ENCODE measurements around the gene TRIO.

Gene TRIO

DNA sequence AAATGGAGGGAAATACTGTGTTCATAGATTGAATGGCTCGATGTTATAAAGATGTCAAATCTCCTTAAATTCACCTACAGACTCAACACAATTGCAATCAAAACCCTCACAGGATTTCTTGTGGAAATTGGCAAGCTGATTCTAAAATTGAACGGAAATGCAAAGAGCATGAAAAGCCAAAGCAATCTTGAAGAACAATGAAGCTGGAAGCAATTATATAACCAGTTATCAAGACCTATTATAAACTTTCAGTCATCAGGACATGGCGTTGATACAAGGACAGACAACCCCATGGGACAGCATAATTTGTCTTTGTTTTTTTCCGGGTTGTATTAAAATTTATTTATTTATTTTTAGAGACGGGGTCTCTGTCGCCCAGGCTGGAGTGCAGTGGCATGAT, 385.0 kb downstream of the TRIO start:
- TF ChIP-seq SIN3A (IDR thresholded peaks at IDR 0.05; ENCODE audit: borderline replicate concordance, insufficient read depth, low read length) = no peak
- TF ChIP-seq FOXP2 (optimal IDR thresholded peaks at IDR 0.05; ENCODE audit: borderline replicate concordance, extremely low read depth, extremely low read length, insufficient read depth) = no peak

DNA sequence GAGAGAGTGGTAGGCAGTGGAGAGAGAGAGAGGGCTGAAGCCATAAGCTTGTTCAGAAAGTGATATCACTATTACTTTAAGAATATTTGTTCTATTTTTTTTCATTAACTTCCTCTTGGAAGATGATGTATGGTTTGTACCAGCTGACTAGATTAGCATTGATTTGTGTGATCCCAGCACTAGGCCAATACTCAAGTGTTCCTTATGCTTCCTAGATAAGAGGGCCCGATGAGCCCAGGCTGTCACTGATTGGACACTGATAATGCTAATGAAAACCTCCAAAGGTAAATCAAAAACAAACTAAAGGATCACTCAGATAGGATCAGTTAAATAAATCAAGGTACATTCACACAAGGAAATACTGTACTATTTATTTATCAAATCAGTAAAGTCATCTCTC, 385.8 kb downstream of the TRIO start:
- TF ChIP-seq POLR2AphosphoS5 (IDR thresholded peaks at IDR 0.05; ENCODE audit: low read depth, low read length) = no peak
- TF ChIP-seq, protein P1, sequence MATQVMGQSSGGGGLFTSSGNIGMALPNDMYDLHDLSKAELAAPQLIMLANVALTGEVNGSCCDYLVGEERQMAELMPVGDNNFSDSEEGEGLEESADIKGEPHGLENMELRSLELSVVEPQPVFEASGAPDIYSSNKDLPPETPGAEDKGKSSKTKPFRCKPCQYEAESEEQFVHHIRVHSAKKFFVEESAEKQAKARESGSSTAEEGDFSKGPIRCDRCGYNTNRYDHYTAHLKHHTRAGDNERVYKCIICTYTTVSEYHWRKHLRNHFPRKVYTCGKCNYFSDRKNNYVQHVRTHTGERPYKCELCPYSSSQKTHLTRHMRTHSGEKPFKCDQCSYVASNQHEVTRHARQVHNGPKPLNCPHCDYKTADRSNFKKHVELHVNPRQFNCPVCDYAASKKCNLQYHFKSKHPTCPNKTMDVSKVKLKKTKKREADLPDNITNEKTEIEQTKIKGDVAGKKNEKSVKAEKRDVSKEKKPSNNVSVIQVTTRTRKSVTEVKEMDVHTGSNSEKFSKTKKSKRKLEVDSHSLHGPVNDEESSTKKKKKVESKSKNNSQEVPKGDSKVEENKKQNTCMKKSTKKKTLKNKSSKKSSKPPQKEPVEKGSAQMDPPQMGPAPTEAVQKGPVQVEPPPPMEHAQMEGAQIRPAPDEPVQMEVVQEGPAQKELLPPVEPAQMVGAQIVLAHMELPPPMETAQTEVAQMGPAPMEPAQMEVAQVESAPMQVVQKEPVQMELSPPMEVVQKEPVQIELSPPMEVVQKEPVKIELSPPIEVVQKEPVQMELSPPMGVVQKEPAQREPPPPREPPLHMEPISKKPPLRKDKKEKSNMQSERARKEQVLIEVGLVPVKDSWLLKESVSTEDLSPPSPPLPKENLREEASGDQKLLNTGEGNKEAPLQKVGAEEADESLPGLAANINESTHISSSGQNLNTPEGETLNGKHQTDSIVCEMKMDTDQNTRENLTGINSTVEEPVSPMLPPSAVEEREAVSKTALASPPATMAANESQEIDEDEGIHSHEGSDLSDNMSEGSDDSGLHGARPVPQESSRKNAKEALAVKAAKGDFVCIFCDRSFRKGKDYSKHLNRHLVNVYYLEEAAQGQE (IDR thresholded peaks at IDR 0.05; ENCODE audit: insufficient read depth in 1 of 2, low read depth in 2 of 2, low read length in 2 of 2) = no peak
- TF ChIP-seq SIN3A (IDR thresholded peaks at IDR 0.05; ENCODE audit: borderline replicate concordance, insufficient read depth, low read length) = no peak
- TF ChIP-seq FOXP2 (optimal IDR thresholded peaks at IDR 0.05; ENCODE audit: borderline replicate concordance, extremely low read depth, extremely low read length, insufficient read depth) = no peak
- TF ChIP-seq TAF1 (IDR thresholded peaks at IDR 0.05; ENCODE audit: borderline replicate concordance, insufficient read depth, low read length) = no peak

DNA sequence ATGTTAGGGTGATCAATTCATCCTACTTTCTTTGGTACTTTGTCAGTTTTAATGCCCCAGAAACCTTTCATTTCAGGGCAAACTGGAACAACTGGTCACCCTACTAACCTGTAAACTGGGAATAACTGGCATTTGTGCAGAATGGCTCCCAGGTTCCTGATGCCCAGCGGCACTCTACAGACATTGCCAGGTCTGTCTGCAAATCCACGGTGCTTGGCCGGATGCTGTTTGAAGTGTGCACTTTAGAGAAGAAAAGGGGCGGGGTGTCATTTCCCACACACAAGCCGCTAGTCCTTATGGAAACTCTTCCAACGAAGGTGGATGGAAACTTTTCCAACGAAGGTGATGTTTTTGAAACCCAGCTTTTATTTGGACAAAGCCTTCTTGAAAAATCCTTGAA, 388.5 kb downstream of the TRIO start:
- TF ChIP-seq FOXP2 (optimal IDR thresholded peaks at IDR 0.05; ENCODE audit: borderline replicate concordance, extremely low read depth, extremely low read length, insufficient read depth) (no peak), POLR2AphosphoS5 (IDR thresholded peaks at IDR 0.05; ENCODE audit: low read depth, low read length) (no peak), TAF1 (IDR thresholded peaks at IDR 0.05; ENCODE audit: borderline replicate concordance, insufficient read depth, low read length) (no peak), SIN3A (IDR thresholded peaks at IDR 0.05; ENCODE audit: borderline replicate concordance, insufficient read depth, low read length) (no peak)
- TF ChIP-seq, protein P1 (IDR thresholded peaks at IDR 0.05; ENCODE audit: insufficient read depth in 1 of 2, low read depth in 2 of 2, low read length in 2 of 2) = no peak

DNA sequence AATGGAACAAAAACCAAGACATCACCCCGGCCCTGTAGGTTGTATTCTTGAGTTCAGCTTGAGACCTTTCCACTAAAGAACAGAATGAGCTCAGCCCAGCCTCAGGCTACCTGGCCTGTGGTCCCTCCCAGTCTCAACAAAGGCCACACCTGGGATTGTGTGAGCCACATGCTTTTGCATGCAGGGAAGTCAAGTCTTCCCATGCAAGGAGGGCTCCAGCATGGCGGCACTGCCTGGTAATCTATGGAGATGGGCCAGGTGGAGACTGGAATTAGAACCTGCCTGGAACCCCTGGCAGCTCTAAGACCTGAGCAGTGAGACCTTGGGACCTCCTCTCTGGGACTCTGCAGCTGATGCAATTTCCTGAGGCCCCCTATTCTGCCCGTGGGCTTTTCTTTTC, 389.0 kb downstream of the TRIO start:
- TF ChIP-seq, protein P1 (IDR thresholded peaks at IDR 0.05; ENCODE audit: insufficient read depth in 1 of 2, low read depth in 2 of 2, low read length in 2 of 2) = no peak
- TF ChIP-seq TAF1 (IDR thresholded peaks at IDR 0.05; ENCODE audit: borderline replicate concordance, insufficient read depth, low read length) = no peak
- no peak for TF ChIP-seq FOXP2 (optimal IDR thresholded peaks at IDR 0.05; ENCODE audit: borderline replicate concordance, extremely low read depth, extremely low read length, insufficient read depth)
- TF ChIP-seq POLR2AphosphoS5 (IDR thresholded peaks at IDR 0.05; ENCODE audit: low read depth, low read length) = no peak
- TF ChIP-seq SIN3A (IDR thresholded peaks at IDR 0.05; ENCODE audit: borderline replicate concordance, insufficient read depth, low read length) = no peak

DNA sequence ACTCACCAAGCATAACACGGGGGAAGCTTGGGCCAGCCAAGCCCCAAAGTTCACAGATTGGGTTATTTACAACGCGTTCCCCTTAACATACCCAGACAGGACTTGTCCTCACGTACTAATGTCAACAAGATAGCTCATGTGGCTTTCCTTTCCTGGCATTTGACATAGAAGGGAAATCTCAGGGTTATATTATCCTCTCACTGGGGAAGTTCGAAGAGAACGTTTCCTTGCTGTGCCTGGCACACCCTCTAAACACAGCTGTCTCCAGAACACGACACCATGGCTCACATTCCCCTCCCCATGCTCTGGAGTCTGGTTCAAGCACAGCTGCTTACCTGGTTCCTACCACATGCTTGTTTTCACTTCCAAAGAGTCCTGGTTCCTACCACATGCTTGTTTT, 391.6 kb downstream of the TRIO start:
- TF ChIP-seq, protein P1 (IDR thresholded peaks at IDR 0.05; ENCODE audit: insufficient read depth in 1 of 2, low read depth in 2 of 2, low read length in 2 of 2) = no peak
- TF ChIP-seq POLR2AphosphoS5 (IDR thresholded peaks at IDR 0.05; ENCODE audit: low read depth, low read length) (no peak), TAF1 (IDR thresholded peaks at IDR 0.05; ENCODE audit: borderline replicate concordance, insufficient read depth, low read length) (no peak), SIN3A (IDR thresholded peaks at IDR 0.05; ENCODE audit: borderline replicate concordance, insufficient read depth, low read length) (no peak), FOXP2 (optimal IDR thresholded peaks at IDR 0.05; ENCODE audit: borderline replicate concordance, extremely low read depth, extremely low read length, insufficient read depth) (no peak)

All from PFSK-1 (cell line).